ENCODE data around the gene MED12.
A peak's percentile ranks its signal among the peaks of the same experiment; 100 is the strongest.

The MED12 gene

DNA sequence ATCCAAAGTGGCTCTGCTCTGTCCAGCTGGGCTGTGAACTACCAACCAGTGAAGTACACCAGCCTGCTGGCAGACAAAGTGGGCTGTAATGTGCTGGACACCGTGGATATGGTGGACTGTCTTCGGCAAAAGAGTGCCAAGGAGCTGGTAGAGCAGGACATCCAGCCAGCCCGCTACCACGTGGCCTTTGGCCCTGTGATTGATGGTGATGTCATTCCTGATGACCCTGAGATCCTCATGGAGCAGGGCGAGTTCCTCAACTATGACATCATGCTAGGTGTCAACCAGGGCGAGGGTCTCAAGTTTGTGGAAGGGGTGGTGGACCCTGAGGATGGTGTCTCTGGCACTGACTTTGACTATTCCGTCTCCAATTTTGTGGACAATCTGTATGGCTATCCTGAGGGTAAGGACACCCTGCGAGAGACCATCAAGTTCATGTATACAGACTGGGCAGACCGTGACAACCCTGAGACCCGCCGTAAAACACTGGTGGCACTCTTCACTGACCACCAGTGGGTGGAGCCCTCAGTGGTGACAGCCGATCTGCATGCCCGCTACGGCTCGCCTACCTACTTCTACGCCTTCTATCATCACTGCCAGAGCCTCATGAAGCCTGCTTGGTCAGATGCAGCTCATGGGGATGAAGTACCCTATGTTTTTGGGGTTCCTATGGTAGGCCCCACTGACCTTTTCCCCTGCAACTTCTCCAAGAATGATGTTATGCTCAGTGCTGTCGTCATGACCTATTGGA lies 48.8 kb downstream of the MED12 start:
- H2AFZ ChIP-seq (ENCODE audit: low read length): no peak overlapping the region
- H3K4me1 ChIP-seq (ENCODE audit: control insufficient read depth in 2 of 2, insufficient read depth in 1 of 2, low read depth in 1 of 2, low read length in 2 of 2): peaks cover 2 to 7% of the 10 kb centered on the region in 2 donors
- H3K27ac ChIP-seq (replicated peaks; ENCODE audit: low read length): no peak overlapping the region
- no peak overlapping the region for H3K14ac ChIP-seq (ENCODE audit: low read length)
- H3K27me3 ChIP-seq (ENCODE audit: control insufficient read depth in 3 of 3, insufficient read depth in 3 of 3, low read depth in 1 of 3, low read length in 3 of 3): no peaks in the 10 kb centered on the region
- H3K4ac ChIP-seq (ENCODE audit: low read length): no peak overlapping the region
- no peak overlapping the region for H3K23ac ChIP-seq (ENCODE audit: low read depth, low read length, poor library complexity)
- H4K91ac ChIP-seq (ENCODE audit: low read depth, low read length, poor library complexity): no peak overlapping the region
- H4K8ac ChIP-seq (ENCODE audit: low read depth, low read length): no peak overlapping the region
- WGBS, 2 donors (ENCODE audit: extremely low coverage in 2 of 2, insufficient read length in 2 of 2, insufficient replicate concordance in 1 of 2): no CpG with 5 or more reads among the region's 17 CpGs
- no peak overlapping the region for H2BK15ac ChIP-seq (ENCODE audit: low read length)
- DNase-seq (ENCODE audit: low spot score): no peak
- H3K9me3 ChIP-seq (replicated peaks in 1 of 2; ENCODE audit: control insufficient read depth in 2 of 2, insufficient read depth in 1 of 2, low read depth in 1 of 2, low read length in 2 of 2): no peaks in the 10 kb centered on the region
- H3K4me3 ChIP-seq (ENCODE audit: low read length in 2 of 2): no peak overlapping the region
- no peak overlapping the region for H3K4me2 ChIP-seq (ENCODE audit: insufficient read depth, low read length, poor library complexity, severe bottlenecking)
- H3K36me3 ChIP-seq (replicated peaks in 1 of 2; ENCODE audit: control insufficient read depth in 2 of 2, insufficient read depth in 2 of 2, low read length in 2 of 2): peaks cover 7 to 10% of the 10 kb centered on the region in 2 donors
- H2BK120ac ChIP-seq (ENCODE audit: low read depth, low read length): no peak overlapping the region
- no peak overlapping the region for H2AK5ac ChIP-seq (ENCODE audit: low read depth, low read length)
- no peak overlapping the region for H3K18ac ChIP-seq (ENCODE audit: low read length)
- H3K9ac ChIP-seq (ENCODE audit: low read depth, low read length, poor library complexity): no peak overlapping the region
- no peaks in the 10 kb centered on the region for H3K79me1 ChIP-seq (ENCODE audit: low read depth, low read length)
- no peak overlapping the region for H2BK5ac ChIP-seq (ENCODE audit: low read length)
- no peak overlapping the region for H2BK12ac ChIP-seq (ENCODE audit: low read length)

DNA sequence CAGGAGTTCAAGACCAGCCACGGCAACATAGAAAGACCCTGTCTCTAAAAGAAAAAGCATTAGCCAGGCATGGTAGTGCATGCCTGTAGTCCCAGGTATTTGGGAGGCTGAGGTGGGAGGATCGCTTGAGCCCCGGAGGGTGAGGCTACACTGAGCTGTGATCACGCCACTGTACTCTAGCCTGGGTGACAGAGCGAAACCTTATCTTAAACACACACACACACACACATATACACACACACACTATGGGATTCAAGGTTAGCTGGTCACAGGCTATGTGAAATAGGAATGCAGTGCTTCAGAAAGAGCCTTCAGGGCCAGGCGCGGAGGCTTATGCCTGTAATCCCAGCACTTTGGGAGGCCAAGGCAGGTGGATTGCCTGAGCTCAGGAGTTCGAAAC lies 49.7 kb downstream of the MED12 start:
- no CpG with 5 or more reads among the region's 8 CpGs for WGBS, 2 donors (ENCODE audit: extremely low coverage in 2 of 2, insufficient read length in 2 of 2, insufficient replicate concordance in 1 of 2)
- Histone ChIP-seq H4K8ac (ENCODE audit: low read depth, low read length) (no peak overlapping the region), H2BK5ac (ENCODE audit: low read length) (no peak overlapping the region), H3K27me3 (ENCODE audit: control insufficient read depth in 3 of 3, insufficient read depth in 3 of 3, low read depth in 1 of 3, low read length in 3 of 3) (no peaks in the 10 kb centered on the region), H2AFZ (ENCODE audit: low read length) (no peak overlapping the region), H3K27ac (replicated peaks; ENCODE audit: low read length) (no peak overlapping the region), H3K4ac (ENCODE audit: low read length) (no peak overlapping the region), H3K4me2 (ENCODE audit: insufficient read depth, low read length, poor library complexity, severe bottlenecking) (no peak overlapping the region), H2BK12ac (ENCODE audit: low read length) (no peak overlapping the region), H3K14ac (ENCODE audit: low read length) (no peak overlapping the region), H2BK120ac (ENCODE audit: low read depth, low read length) (no peak overlapping the region), H3K79me1 (ENCODE audit: low read depth, low read length) (no peaks in the 10 kb centered on the region), H3K4me3 (ENCODE audit: low read length in 2 of 2) (no peak overlapping the region), H3K9me3 (replicated peaks in 1 of 2; ENCODE audit: control insufficient read depth in 2 of 2, insufficient read depth in 1 of 2, low read depth in 1 of 2, low read length in 2 of 2) (no peaks in the 10 kb centered on the region), H3K36me3 (replicated peaks in 1 of 2; ENCODE audit: control insufficient read depth in 2 of 2, insufficient read depth in 2 of 2, low read length in 2 of 2) (peaks cover 7 to 10% of the 10 kb centered on the region in 2 donors), H3K23ac (ENCODE audit: low read depth, low read length, poor library complexity) (no peak overlapping the region), H3K4me1 (ENCODE audit: control insufficient read depth in 2 of 2, insufficient read depth in 1 of 2, low read depth in 1 of 2, low read length in 2 of 2) (peaks cover 2 to 7% of the 10 kb centered on the region in 2 donors), H2BK15ac (ENCODE audit: low read length) (no peak overlapping the region), H2AK5ac (ENCODE audit: low read depth, low read length) (no peak overlapping the region), H3K18ac (ENCODE audit: low read length) (no peak overlapping the region), H4K91ac (ENCODE audit: low read depth, low read length, poor library complexity) (no peak overlapping the region), H3K9ac (ENCODE audit: low read depth, low read length, poor library complexity) (no peak overlapping the region)
- no peak for DNase-seq (ENCODE audit: low spot score)

- H2BK12ac ChIP-seq (ENCODE audit: low read length): no peak overlapping the region
- no peak overlapping the region for H2BK5ac ChIP-seq (ENCODE audit: low read length)
- H3K9ac ChIP-seq (ENCODE audit: low read depth, low read length, poor library complexity): no peak overlapping the region
- H3K27me3 ChIP-seq (ENCODE audit: control insufficient read depth in 3 of 3, insufficient read depth in 3 of 3, low read depth in 1 of 3, low read length in 3 of 3): no peaks in the 10 kb centered on the region
- H2AFZ ChIP-seq (ENCODE audit: low read length): no peak overlapping the region
- no peak overlapping the region for H2AK5ac ChIP-seq (ENCODE audit: low read depth, low read length)
- no peak overlapping the region for H3K23ac ChIP-seq (ENCODE audit: low read depth, low read length, poor library complexity)
- H3K27ac ChIP-seq (replicated peaks; ENCODE audit: low read length): no peak overlapping the region
- no peak overlapping the region for H2BK15ac ChIP-seq (ENCODE audit: low read length)
- H3K4me1 ChIP-seq (ENCODE audit: control insufficient read depth in 2 of 2, insufficient read depth in 1 of 2, low read depth in 1 of 2, low read length in 2 of 2): peaks cover 0 to 5% of the 10 kb centered on the region in 2 donors
- H4K91ac ChIP-seq (ENCODE audit: low read depth, low read length, poor library complexity): no peak overlapping the region
- H3K4ac ChIP-seq (ENCODE audit: low read length): no peak overlapping the region
- H3K14ac ChIP-seq (ENCODE audit: low read length): no peak overlapping the region
- no peak for DNase-seq (ENCODE audit: low spot score)
- no peaks in the 10 kb centered on the region for H3K9me3 ChIP-seq (replicated peaks in 1 of 2; ENCODE audit: control insufficient read depth in 2 of 2, insufficient read depth in 1 of 2, low read depth in 1 of 2, low read length in 2 of 2)
- no peak overlapping the region for H4K8ac ChIP-seq (ENCODE audit: low read depth, low read length)
- no peak overlapping the region for H3K4me2 ChIP-seq (ENCODE audit: insufficient read depth, low read length, poor library complexity, severe bottlenecking)
- no peaks in the 10 kb centered on the region for H3K79me1 ChIP-seq (ENCODE audit: low read depth, low read length)
- H3K36me3 ChIP-seq (replicated peaks in 1 of 2; ENCODE audit: control insufficient read depth in 2 of 2, insufficient read depth in 2 of 2, low read length in 2 of 2): peaks cover 7 to 10% of the 10 kb centered on the region in 2 donors
- no peak overlapping the region for H3K4me3 ChIP-seq (ENCODE audit: low read length in 2 of 2)
- no peak overlapping the region for H3K18ac ChIP-seq (ENCODE audit: low read length)
- no peak overlapping the region for H2BK120ac ChIP-seq (ENCODE audit: low read depth, low read length)
- no CpG with 5 or more reads among the region's 22 CpGs for WGBS, 2 donors (ENCODE audit: extremely low coverage in 2 of 2, insufficient read length in 2 of 2, insufficient replicate concordance in 1 of 2)
These were observed 51.2 kb downstream of the MED12 start for GRCh38 chrX:71169586-71169985.

DNA sequence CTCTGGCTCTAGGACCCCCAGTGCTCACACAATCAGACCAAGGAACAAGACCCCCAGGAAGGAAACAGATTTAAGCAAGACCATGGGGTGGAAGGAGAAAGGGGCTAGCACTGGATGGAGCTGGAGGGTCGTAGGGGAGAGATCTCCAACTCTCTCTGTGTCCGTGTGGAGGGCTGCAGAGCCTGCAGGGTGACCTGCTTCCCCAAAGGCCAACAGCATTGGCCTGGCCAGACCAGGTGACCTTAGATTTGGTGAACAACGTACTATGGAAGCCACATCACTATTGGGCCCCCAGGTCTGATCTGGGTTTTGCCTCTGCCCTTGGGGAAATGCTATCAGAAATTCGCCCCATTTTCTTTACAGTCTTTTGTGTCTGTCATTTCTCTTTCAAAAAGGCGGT lies 52.3 kb downstream of the MED12 start:
- WGBS, 2 donors (ENCODE audit: extremely low coverage in 2 of 2, insufficient read length in 2 of 2, insufficient replicate concordance in 1 of 2): no CpG with 5 or more reads among the region's 5 CpGs
- no peak overlapping the region for H3K4me2 ChIP-seq (ENCODE audit: insufficient read depth, low read length, poor library complexity, severe bottlenecking)

More for the DNA sequence above, 52.3 kb downstream of the MED12 start:
- no peaks in the 10 kb centered on the region for H3K79me1 ChIP-seq (ENCODE audit: low read depth, low read length)
- H2AFZ ChIP-seq (ENCODE audit: low read length): no peak overlapping the region
- no peak overlapping the region for H4K91ac ChIP-seq (ENCODE audit: low read depth, low read length, poor library complexity)
- peaks cover 0 to 5% of the 10 kb centered on the region in 2 donors for H3K4me1 ChIP-seq (ENCODE audit: control insufficient read depth in 2 of 2, insufficient read depth in 1 of 2, low read depth in 1 of 2, low read length in 2 of 2)
- H3K4me3 ChIP-seq (ENCODE audit: low read length in 2 of 2): no peak overlapping the region
- H2AK5ac ChIP-seq (ENCODE audit: low read depth, low read length): no peak overlapping the region
- no peak for DNase-seq (ENCODE audit: low spot score)
- H3K27me3 ChIP-seq (ENCODE audit: control insufficient read depth in 3 of 3, insufficient read depth in 3 of 3, low read depth in 1 of 3, low read length in 3 of 3): no peaks in the 10 kb centered on the region
- H3K27ac ChIP-seq (replicated peaks; ENCODE audit: low read length): no peak overlapping the region
- H3K18ac ChIP-seq (ENCODE audit: low read length): peak overlapping the region; percentile 48
- no peak overlapping the region for H3K14ac ChIP-seq (ENCODE audit: low read length)
- no peak overlapping the region for H3K9ac ChIP-seq (ENCODE audit: low read depth, low read length, poor library complexity)
- H2BK5ac ChIP-seq (ENCODE audit: low read length): no peak overlapping the region
- H3K23ac ChIP-seq (ENCODE audit: low read depth, low read length, poor library complexity): no peak overlapping the region
- no peak overlapping the region for H2BK12ac ChIP-seq (ENCODE audit: low read length)
- no peaks in the 10 kb centered on the region for H3K9me3 ChIP-seq (replicated peaks in 1 of 2; ENCODE audit: control insufficient read depth in 2 of 2, insufficient read depth in 1 of 2, low read depth in 1 of 2, low read length in 2 of 2)
- H4K8ac ChIP-seq (ENCODE audit: low read depth, low read length): no peak overlapping the region
- H3K4ac ChIP-seq (ENCODE audit: low read length): no peak overlapping the region
- H2BK120ac ChIP-seq (ENCODE audit: low read depth, low read length): no peak overlapping the region
- peaks cover 7 to 10% of the 10 kb centered on the region in 2 donors for H3K36me3 ChIP-seq (replicated peaks in 1 of 2; ENCODE audit: control insufficient read depth in 2 of 2, insufficient read depth in 2 of 2, low read length in 2 of 2)
- no peak overlapping the region for H2BK15ac ChIP-seq (ENCODE audit: low read length)
